ENCODE results near the gene RNF187. TPM values are rescaled to one million over a fixed set of nuclear protein-coding genes. Genes with fewer than 3 reads are reported as not detected.
A peak's percentile ranks its signal among the peaks of the same experiment; 100 is the strongest.

Gene RNF187
- total RNA-seq, 4 donors from 2014 or later = 22.5 to 62.6 (median 61.0) TPM

DNA sequence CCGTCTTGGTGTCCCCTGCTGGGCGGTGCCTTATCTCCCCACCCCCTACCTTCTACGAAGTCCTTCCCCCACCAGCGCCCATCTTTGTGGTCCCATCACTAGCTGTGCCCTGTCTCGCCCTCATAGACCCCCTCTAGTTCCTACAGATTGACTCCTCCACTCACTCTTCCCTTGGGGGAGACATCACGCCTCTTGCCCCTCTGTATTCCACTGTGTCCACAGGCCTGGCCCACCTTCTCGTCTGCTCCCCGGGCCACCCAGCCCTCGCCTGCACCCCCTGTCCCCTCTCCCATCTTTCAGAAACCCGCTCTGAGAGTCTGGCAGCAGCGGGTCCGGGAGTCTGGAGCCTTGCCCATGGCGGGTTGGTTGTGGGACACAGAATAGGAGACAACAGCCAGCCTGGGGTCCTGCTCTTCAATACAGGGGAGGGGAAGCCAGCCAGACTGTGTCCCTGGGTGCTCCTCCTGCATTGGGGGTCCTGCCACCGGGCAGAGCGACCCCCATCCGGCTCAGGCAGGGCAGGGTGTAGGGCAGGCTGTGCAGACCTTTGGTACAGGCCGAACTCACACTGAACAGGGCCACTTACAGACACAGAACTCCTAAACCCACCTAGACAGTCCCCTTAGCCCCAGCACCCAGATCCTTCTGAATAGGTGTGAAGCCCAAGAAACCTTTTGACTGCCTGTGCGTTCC lies 1.1 kb downstream of the RNF187 start:
- no peaks in the 10 kb centered on the region for H3K9me3 ChIP-seq
- WGBS = 24% methylated on average over 11 of the region's 18 CpGs
- no peak for DNase-seq (ENCODE audit: extremely low spot score)
- intact Hi-C loops (cut with DNase I) = loop anchor here (5.0 kb wide), 1 partner anchor 81 kb away; the partner anchor contains the start of gene TRIM11
- H3K4me3 ChIP-seq = peak overlapping the region; percentile 71 to 84 (median 78)
- H3K27me3 ChIP-seq = no peaks in the 10 kb centered on the region
- peak overlapping the region; percentile 89 to 99 (median 95) for H3K27ac ChIP-seq (replicated peaks in 1 of 4)
- peaks cover 14 to 36% (median 20%) of the 10 kb centered on the region in 4 donors for H3K36me3 ChIP-seq
- TF ChIP-seq, protein P1, sequence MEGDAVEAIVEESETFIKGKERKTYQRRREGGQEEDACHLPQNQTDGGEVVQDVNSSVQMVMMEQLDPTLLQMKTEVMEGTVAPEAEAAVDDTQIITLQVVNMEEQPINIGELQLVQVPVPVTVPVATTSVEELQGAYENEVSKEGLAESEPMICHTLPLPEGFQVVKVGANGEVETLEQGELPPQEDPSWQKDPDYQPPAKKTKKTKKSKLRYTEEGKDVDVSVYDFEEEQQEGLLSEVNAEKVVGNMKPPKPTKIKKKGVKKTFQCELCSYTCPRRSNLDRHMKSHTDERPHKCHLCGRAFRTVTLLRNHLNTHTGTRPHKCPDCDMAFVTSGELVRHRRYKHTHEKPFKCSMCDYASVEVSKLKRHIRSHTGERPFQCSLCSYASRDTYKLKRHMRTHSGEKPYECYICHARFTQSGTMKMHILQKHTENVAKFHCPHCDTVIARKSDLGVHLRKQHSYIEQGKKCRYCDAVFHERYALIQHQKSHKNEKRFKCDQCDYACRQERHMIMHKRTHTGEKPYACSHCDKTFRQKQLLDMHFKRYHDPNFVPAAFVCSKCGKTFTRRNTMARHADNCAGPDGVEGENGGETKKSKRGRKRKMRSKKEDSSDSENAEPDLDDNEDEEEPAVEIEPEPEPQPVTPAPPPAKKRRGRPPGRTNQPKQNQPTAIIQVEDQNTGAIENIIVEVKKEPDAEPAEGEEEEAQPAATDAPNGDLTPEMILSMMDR (IDR thresholded peaks at IDR 0.05) = no peak
- TF ChIP-seq EP300 (IDR thresholded peaks at IDR 0.05) (no peak), POLR2AphosphoS5 (IDR thresholded peaks at IDR 0.05) (no peak), POLR2A (IDR thresholded peaks at IDR 0.05; ENCODE audit: low read depth) (no peak)
- H3K4me1 ChIP-seq = peaks cover 16 to 50% (median 47%) of the 10 kb centered on the region in 4 donors

DNA sequence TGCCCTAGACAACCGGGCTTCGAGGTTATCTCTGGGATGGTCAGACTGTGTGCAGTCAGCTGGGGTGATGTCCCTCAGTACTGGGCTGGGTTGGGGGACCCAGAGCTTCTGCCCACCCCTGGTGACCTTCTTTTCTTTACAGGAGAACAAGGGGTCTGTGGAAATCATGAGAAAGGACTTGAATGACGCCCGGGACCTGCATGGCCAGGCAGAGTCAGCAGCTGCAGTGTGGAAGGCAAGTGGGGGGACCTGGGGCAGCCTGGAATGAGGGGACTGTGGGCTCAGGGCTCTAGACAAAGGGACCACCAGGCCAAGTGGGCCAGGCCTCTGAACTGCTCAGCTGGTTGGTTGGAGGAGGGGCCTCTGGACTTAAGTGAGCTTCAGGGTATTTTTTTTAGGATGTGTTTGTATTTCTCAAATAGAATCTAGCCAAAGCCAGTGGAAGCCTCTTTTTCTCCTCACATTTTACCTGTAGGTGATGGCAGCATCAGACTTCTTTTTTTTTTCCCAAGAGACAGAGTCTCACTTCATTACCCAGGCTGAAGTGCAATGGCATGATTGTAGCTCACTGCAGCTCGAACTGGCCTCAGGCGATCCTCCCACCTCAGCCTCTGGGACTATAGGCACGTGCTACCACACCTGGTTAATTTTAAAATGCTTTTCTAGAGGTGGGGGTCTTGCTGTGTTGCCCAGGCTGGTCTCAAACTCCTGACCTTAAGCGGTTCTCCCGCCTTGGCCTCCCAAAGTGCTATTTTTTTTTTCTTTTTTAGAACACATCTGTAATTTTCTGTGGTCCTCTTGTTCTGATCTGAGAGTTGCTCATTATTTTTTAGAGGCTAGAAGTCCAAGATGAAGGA lies 1.9 kb downstream of the RNF187 start:
- 87% methylated on average over 8 of the region's 9 CpGs for WGBS
- Histone ChIP-seq H3K4me3 (peak overlapping the region; percentile 71 to 84 (median 78)), H3K36me3 (peaks cover 22 to 44% (median 28%) of the 10 kb centered on the region in 4 donors), H3K9me3 (no peaks in the 10 kb centered on the region), H3K27me3 (no peaks in the 10 kb centered on the region), H3K27ac (replicated peaks in 1 of 4) (peak overlapping the region in 3 of 4 donors; percentile 95 to 99 (median 95)), H3K4me1 (peaks cover 16 to 50% (median 47%) of the 10 kb centered on the region in 4 donors)
- DNase-seq (ENCODE audit: extremely low spot score) = no peak
- TF ChIP-seq POLR2A (IDR thresholded peaks at IDR 0.05; ENCODE audit: low read depth) = no peak
- TF ChIP-seq EP300 (IDR thresholded peaks at IDR 0.05) = no peak
- TF ChIP-seq, protein P1 (IDR thresholded peaks at IDR 0.05) = no peak
- no peak for TF ChIP-seq POLR2AphosphoS5 (IDR thresholded peaks at IDR 0.05)
- intact Hi-C loops (cut with DNase I) = loop anchor here (5.0 kb wide), 1 partner anchor 82 kb away; the partner anchor contains the start of gene TRIM11

DNA sequence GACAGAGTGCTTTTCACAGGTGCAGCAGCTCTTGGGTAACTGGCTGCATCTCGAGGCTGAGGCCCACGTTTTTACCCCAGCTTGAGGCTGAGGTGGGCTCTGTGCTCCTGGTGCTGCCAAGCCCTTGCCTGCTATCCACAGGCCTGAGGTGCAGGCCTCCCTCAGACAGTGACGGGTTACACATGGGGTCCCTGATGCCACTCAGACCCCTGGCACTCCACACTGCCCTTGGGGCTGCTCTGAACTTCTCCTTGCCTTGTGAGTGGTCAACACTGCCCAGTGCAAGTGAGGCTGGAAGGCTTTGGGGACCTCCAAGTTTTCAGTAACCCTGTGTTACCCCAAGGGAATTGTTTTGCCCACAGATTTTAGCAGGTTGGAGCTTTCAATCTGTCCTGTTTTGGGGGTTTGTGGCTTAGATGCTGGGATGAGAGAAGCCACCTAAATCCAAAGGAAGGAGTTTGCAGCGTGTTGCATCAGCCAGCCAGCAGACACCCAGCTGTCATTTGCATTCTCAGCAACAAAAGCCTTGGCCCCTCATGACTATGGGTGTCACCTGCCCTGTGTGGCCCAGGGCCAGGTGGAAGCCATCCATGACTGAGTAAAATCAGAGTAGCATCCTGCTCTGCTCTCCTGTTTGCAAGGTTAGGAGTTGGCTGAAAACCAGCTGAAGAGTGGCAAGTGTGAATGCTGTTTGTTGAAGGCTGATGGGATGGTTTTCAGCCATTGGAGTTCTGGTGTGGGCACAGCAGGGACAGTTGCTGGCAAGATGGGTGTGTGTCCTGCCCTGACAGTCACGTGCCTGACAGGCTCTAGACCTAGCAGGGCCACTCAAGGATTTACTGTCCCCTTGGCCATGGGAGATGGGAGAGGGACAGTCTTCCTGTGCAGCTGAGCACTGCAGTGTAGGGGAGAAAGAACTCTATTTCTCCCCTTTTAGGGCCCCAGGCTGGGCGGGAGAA lies 3.2 kb downstream of the RNF187 start:
- no peak overlapping the region for H3K4me3 ChIP-seq
- DNase-seq (ENCODE audit: extremely low spot score) = no peak
- WGBS = 84% methylated on average over 5 of the region's 6 CpGs
- intact Hi-C loops (cut with DNase I) = no loop called here
- H3K27me3 ChIP-seq = no peaks in the 10 kb centered on the region
- H3K27ac ChIP-seq (replicated peaks in 1 of 4) = no peak overlapping the region
- peaks cover 16 to 46% (median 41%) of the 10 kb centered on the region in 4 donors for H3K4me1 ChIP-seq
- TF ChIP-seq, protein P1 (IDR thresholded peaks at IDR 0.05) = no peak
- TF ChIP-seq POLR2A (IDR thresholded peaks at IDR 0.05; ENCODE audit: low read depth) = no peak
- TF ChIP-seq POLR2AphosphoS5 (IDR thresholded peaks at IDR 0.05) = no peak
- TF ChIP-seq EP300 (IDR thresholded peaks at IDR 0.05) = no peak
- peaks cover 35 to 57% (median 40%) of the 10 kb centered on the region in 4 donors for H3K36me3 ChIP-seq
- no peaks in the 10 kb centered on the region for H3K9me3 ChIP-seq

Data from esophagus muscularis mucosa (tissue), 4 donors.